Measurements from ENCODE around the gene PWP2. TPM values are rescaled to one million over a fixed set of nuclear protein-coding genes. Genes with fewer than 3 reads are reported as not detected.
"Not testable (repeated sequence)": the region's sequence is repeated elsewhere in the genome, so short reads cannot be mapped to it uniquely, and the experiment has no call there.

PWP2 gene
- 2.3 TPM for polyA plus RNA-seq (2013, experiment 1 of 2)
- polyA plus RNA-seq (2013, experiment 2 of 2), result 2.9 TPM

DNA sequence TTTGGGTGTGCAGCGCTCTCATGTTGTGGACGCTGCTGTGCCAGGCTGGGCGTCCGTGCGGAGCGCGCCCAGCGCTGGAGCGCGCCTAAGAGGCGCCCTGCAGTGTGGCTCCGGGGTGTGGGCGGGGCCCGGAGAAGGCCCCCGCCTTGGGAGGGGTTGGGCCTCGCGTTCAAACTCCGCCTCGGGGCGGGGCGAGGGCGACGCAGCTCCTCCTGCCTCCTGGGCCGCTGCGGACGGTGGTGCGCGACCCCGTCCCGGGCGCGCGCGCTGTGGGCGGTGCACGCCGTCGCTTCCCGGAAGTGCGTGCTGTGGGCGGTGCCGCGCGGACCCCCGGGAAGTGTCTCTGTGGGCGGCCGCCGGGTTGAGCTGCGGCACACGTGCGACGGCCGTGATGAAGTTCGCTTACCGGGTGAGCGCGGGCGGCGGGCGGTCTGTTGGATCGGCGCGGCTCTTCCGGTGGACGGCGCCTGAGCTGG lies at the start of gene PWP2:
Gene PWP2 (plus strand): TSS at position 374 of the 476 bp plus-strand sequence. CDS start 18 bp downstream, at position 392.
- H3K4me3 ChIP-seq (ENCODE audit: extremely low read depth, insufficient read depth, low read length, poor library complexity, severe bottlenecking), result peak within 1 kb of the TSS; percentile 16
- H3K9me3 ChIP-seq (ENCODE audit: control insufficient read depth, low read length); H3K36me3 ChIP-seq (ENCODE audit: control insufficient read depth, insufficient read depth, low read length); H3K4me1 ChIP-seq (ENCODE audit: control insufficient read depth, insufficient read depth, low read length, poor library complexity, severe bottlenecking); H3K27ac ChIP-seq (ENCODE audit: low read depth, low read length, severe bottlenecking): not testable (repeated sequence)
- WGBS, 2 experiments (ENCODE audit: insufficient coverage in 2 of 2), result no CpG with 5 or more reads among the region's 66 CpGs

DNA sequence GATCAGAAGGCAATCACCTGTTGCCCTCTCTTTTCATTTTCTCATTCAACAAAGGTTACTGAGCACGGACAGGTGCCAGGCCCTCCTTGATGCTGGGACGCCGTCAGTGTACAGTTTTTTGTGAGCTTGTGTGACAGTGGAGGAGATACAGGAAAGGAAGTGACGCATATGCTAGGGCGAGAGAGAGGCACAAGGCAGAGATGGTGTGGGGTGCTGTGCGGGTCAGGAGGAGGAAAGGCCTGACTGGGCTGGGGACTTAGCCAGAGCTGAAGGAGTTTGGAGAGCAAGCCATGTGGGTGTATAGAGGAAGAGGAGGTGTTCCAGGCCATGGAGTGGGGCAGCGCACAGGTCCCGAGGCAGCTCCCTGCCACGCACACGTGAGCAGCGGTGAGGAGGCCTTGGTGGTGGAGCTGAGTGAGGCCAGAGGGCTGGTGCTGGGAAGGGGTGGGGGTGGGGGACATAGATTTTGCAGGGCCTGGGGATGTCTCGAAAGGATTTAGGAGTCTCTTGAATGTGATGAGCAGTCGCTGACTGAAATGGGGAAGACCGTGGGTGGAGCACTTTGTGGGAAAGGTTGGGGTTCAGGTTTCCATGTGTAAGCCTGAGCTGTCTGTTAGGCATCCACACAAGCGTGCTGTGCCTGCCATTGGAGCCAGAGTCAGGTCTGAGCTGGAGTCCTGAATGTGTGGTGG lies 49.1 kb upstream of the PWP2 start:
- Histone ChIP-seq H3K9me3 (ENCODE audit: control insufficient read depth, low read length) (no peaks in the 10 kb centered on the region), H3K4me1 (ENCODE audit: control insufficient read depth, insufficient read depth, low read length, poor library complexity, severe bottlenecking) (peaks cover 21% of the 10 kb centered on the region), H3K27ac (ENCODE audit: low read depth, low read length, severe bottlenecking) (no peak overlapping the region), H3K4me3 (ENCODE audit: extremely low read depth, insufficient read depth, low read length, poor library complexity, severe bottlenecking) (no peak overlapping the region), H3K36me3 (ENCODE audit: control insufficient read depth, insufficient read depth, low read length) (peaks cover 70% of the 10 kb centered on the region)
- WGBS, 2 experiments (ENCODE audit: insufficient coverage in 2 of 2), result 90 to 96% methylated on average over 8 to 15 of the region's 15 CpGs

DNA sequence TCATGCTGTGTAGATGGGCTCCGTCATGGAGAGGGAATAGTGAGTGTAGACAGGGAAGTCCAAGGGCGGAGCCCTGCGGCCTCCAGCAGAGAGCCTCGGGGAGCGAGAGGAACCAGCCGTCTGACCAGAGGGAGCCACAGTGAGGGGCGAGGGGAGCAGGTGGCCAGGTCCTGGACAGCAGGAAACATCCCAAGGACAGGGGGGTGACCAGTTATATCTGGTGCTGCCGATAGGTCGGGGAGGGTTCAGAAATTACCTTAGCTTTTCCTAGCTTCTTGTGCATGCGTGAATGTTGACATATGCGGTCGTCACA lies 48.6 kb upstream of the PWP2 start:
- peaks cover 72% of the 10 kb centered on the region for H3K36me3 ChIP-seq (ENCODE audit: control insufficient read depth, insufficient read depth, low read length)
- 96 to 99% methylated on average over 11 to 12 of the region's 12 CpGs for WGBS, 2 experiments (ENCODE audit: insufficient coverage in 2 of 2)

DNA sequence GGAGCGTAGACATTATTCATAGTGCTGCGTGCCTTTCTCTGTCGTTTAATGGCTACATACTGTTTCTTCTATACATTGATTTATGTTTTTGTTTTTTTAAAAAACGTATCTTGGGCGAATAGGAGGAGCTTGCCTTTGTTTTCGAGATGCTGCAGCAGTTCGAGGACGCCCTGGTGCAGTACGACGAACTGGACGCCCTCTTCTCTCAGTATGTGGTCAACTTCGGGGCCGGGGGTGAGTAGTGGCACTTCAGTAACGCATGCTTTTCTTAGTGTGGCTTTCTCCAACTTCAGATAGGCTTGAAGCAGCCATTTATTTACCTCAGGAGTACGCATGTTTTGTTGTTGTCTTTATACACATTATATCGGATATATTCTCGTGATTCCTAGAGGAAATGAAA lies 48.2 kb upstream of the PWP2 start:
- peaks cover 73% of the 10 kb centered on the region for H3K36me3 ChIP-seq (ENCODE audit: control insufficient read depth, insufficient read depth, low read length)
- H3K9me3 ChIP-seq (ENCODE audit: control insufficient read depth, low read length), result no peaks in the 10 kb centered on the region
- peaks cover 14% of the 10 kb centered on the region for H3K4me1 ChIP-seq (ENCODE audit: control insufficient read depth, insufficient read depth, low read length, poor library complexity, severe bottlenecking)
- WGBS, 2 experiments (ENCODE audit: insufficient coverage in 2 of 2), result 90 to 96% methylated on average over 10 of the region's 17 CpGs
- no peak overlapping the region for H3K4me3 ChIP-seq (ENCODE audit: extremely low read depth, insufficient read depth, low read length, poor library complexity, severe bottlenecking)
- no peak overlapping the region for H3K27ac ChIP-seq (ENCODE audit: low read depth, low read length, severe bottlenecking)

More for the DNA sequence above, 48.6 kb upstream of the PWP2 start:
- no peak overlapping the region for H3K4me3 ChIP-seq (ENCODE audit: extremely low read depth, insufficient read depth, low read length, poor library complexity, severe bottlenecking)
- no peaks in the 10 kb centered on the region for H3K9me3 ChIP-seq (ENCODE audit: control insufficient read depth, low read length)
- H3K27ac ChIP-seq (ENCODE audit: low read depth, low read length, severe bottlenecking), result no peak overlapping the region
- peaks cover 18% of the 10 kb centered on the region for H3K4me1 ChIP-seq (ENCODE audit: control insufficient read depth, insufficient read depth, low read length, poor library complexity, severe bottlenecking)

DNA sequence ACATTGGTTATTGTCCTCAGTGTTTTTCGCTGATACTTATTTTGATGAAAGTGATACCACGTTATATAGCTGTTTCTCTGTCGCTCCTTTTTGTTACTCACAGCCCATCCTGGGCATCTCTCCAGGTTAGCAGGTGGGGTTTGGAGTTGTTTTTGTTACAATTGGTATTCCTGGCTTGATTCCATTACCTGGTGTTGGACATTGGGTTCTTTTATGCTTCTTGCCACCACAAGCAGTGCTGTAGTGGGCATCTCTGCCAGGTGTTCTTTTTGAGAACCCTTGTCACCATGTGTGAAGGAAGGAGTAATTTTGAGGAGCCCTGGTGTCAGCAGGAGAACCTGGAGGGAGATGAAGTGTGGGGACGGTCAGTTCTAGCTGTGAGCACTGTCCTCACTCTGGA lies 47.5 kb upstream of the PWP2 start:
- Histone ChIP-seq H3K36me3 (ENCODE audit: control insufficient read depth, insufficient read depth, low read length) (peaks cover 78% of the 10 kb centered on the region), H3K9me3 (ENCODE audit: control insufficient read depth, low read length) (no peaks in the 10 kb centered on the region), H3K4me3 (ENCODE audit: extremely low read depth, insufficient read depth, low read length, poor library complexity, severe bottlenecking) (no peak overlapping the region), H3K4me1 (ENCODE audit: control insufficient read depth, insufficient read depth, low read length, poor library complexity, severe bottlenecking) (peaks cover 7% of the 10 kb centered on the region), H3K27ac (ENCODE audit: low read depth, low read length, severe bottlenecking) (no peak overlapping the region)
- 100% methylated on average over 1 to 2 of the region's 4 CpGs for WGBS, 2 experiments (ENCODE audit: insufficient coverage in 2 of 2)

DNA sequence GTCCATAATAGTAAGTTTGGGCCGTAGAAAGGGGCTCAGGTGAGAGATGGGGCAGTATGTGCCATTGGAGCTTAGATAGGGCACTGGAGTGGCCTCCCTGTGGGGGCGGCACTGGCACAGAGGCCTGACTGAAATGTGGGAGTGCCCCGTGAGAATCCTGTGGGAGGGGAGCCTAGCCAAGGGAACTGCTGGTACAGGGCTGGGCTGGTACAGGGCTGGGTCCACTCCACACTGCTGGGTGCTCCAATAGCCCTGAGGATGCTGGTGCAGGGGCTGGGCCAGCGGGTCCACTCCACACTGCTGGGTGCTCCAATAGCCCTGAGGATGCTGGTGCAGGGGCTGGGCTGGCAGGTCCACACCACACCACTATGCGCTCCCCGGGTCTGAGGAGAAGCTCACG lies 44.8 kb upstream of the PWP2 start:
- no peak overlapping the region for H3K4me3 ChIP-seq (ENCODE audit: extremely low read depth, insufficient read depth, low read length, poor library complexity, severe bottlenecking)
- no peaks in the 10 kb centered on the region for H3K9me3 ChIP-seq (ENCODE audit: control insufficient read depth, low read length)
- H3K36me3 ChIP-seq (ENCODE audit: control insufficient read depth, insufficient read depth, low read length), result peaks cover 75% of the 10 kb centered on the region
- no peaks in the 10 kb centered on the region for H3K4me1 ChIP-seq (ENCODE audit: control insufficient read depth, insufficient read depth, low read length, poor library complexity, severe bottlenecking)
- H3K27ac ChIP-seq (ENCODE audit: low read depth, low read length, severe bottlenecking), result no peak overlapping the region
- WGBS, 2 experiments (ENCODE audit: insufficient coverage in 2 of 2), result 81 to 95% methylated on average over 5 to 7 of the region's 7 CpGs

DNA sequence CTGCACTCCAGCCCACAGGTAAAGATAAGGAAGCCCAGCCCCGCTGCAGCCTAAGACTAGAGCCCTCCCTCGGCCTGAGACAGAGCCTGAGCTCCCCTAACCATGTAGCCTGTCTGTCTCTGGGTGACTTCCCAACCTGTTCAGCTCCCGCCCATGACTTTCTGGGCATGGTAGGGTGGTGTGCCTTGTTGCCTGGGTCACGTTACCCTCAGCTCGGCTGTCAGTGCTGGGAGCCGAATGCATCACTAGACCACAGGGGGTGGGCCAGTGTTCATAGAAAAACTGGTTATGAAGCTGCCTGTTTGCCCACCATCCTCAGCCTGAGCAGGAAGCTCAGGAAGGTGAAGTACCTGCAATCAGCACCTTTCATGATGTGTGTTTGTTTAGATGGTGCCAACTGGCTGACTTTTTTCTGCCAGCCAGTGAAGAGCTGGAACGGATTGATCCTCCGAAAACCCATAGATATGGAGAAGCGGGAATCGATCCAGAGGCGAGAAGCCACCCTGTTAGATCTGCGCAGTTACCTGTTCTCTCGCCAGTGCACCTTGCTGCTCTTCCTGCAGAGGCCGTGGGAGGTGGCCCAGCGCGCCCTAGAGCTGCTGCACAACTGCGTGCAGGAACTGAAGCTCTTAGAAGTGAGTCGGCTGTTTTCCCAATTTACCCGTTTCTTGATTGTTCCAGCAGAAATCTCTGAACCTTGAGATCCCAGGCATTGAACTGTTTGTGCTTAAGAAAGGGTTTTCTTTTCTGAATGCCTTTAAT lies 43.9 kb upstream of the PWP2 start:
- Histone ChIP-seq H3K9me3 (ENCODE audit: control insufficient read depth, low read length) (no peaks in the 10 kb centered on the region), H3K36me3 (ENCODE audit: control insufficient read depth, insufficient read depth, low read length) (peaks cover 72% of the 10 kb centered on the region)
- 94 to 97% methylated on average over 19 of the region's 19 CpGs for WGBS, 2 experiments (ENCODE audit: insufficient coverage in 2 of 2)

DNA sequence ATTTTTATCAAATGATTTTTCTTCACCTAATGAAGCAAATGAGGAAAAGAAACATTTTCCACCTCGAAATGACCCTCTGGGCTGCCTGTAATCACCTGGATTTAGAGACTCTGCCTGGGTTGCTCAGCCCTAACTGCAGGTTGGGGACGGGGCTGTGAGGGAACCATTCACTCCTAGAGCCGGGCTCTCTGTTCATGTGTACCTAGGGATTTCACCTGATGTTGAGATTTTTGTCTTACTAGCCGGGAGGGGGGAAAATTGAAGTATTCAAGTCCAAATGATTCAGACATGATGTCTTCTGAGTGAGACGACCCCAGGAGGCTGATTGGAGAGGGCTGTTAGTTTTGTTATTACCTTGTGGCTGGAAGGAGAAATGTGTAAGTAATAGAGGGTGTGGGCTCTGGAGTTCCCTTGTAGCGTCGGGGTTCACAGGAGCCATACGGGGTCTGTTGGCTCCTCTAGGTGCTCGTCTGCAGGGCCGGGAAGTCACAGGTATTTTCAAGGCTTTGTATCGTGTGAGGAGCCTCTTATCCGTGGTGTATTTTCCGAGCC lies 42.3 kb upstream of the PWP2 start:
- peaks cover 66% of the 10 kb centered on the region for H3K36me3 ChIP-seq (ENCODE audit: control insufficient read depth, insufficient read depth, low read length)
- H3K9me3 ChIP-seq (ENCODE audit: control insufficient read depth, low read length), result no peaks in the 10 kb centered on the region
- H3K27ac ChIP-seq (ENCODE audit: low read depth, low read length, severe bottlenecking), result no peak overlapping the region
- H3K4me3 ChIP-seq (ENCODE audit: extremely low read depth, insufficient read depth, low read length, poor library complexity, severe bottlenecking), result no peak overlapping the region
- H3K4me1 ChIP-seq (ENCODE audit: control insufficient read depth, insufficient read depth, low read length, poor library complexity, severe bottlenecking), result no peaks in the 10 kb centered on the region
- WGBS, 2 experiments (ENCODE audit: insufficient coverage in 2 of 2), result 92 to 94% methylated on average over 12 to 13 of the region's 13 CpGs

More for the DNA sequence above, 43.9 kb upstream of the PWP2 start:
- H3K4me3 ChIP-seq (ENCODE audit: extremely low read depth, insufficient read depth, low read length, poor library complexity, severe bottlenecking), result no peak overlapping the region
- no peak overlapping the region for H3K27ac ChIP-seq (ENCODE audit: low read depth, low read length, severe bottlenecking)
- no peaks in the 10 kb centered on the region for H3K4me1 ChIP-seq (ENCODE audit: control insufficient read depth, insufficient read depth, low read length, poor library complexity, severe bottlenecking)

DNA sequence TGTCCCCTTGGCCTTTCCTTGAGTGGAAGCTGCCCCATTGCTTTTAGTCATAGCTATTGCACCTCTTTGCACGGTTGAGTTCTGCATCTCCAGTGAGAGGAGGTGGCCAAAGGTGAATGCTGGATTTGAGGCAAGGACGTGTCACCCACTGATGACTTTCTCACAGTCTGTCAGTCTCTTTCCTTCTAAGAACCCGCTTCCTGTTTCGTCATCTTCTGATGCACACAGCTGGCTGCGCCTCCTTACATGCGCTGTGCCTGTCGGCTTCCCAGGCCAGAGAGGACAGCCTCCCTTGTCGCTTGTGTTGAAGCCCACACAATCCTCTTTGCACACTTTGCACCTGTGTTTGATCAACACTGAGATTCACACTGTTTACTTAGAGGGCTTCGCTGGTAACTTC lies 41.8 kb upstream of the PWP2 start:
- Histone ChIP-seq H3K4me3 (ENCODE audit: extremely low read depth, insufficient read depth, low read length, poor library complexity, severe bottlenecking) (no peak overlapping the region), H3K36me3 (ENCODE audit: control insufficient read depth, insufficient read depth, low read length) (peaks cover 67% of the 10 kb centered on the region), H3K27ac (ENCODE audit: low read depth, low read length, severe bottlenecking) (no peak overlapping the region), H3K9me3 (ENCODE audit: control insufficient read depth, low read length) (no peaks in the 10 kb centered on the region), H3K4me1 (ENCODE audit: control insufficient read depth, insufficient read depth, low read length, poor library complexity, severe bottlenecking) (no peaks in the 10 kb centered on the region)
- 98% methylated on average over 7 to 8 of the region's 9 CpGs for WGBS, 2 experiments (ENCODE audit: insufficient coverage in 2 of 2)

DNA sequence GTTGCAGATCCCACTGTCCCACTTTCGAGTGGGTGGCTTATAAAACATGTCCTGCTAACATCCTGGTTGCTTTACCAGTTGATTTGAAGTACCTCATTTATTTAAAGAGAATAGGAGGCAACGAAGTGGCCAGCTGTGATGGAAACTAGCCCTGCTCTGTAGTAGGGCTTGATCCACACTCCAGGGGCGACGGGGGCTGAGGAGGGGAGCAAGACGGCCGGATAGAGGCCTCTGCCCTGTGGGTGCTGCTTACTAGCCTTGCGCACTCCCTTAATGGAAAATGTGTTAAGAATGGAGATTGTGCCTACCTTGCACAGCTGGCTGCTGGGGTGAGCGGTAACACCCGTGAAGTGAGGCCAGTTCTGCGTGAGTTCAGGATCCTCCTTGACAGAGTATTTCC lies 41.1 kb upstream of the PWP2 start:
- H3K36me3 ChIP-seq (ENCODE audit: control insufficient read depth, insufficient read depth, low read length), result peaks cover 72% of the 10 kb centered on the region
- no peak overlapping the region for H3K27ac ChIP-seq (ENCODE audit: low read depth, low read length, severe bottlenecking)
- H3K9me3 ChIP-seq (ENCODE audit: control insufficient read depth, low read length), result no peaks in the 10 kb centered on the region
- no peak overlapping the region for H3K4me3 ChIP-seq (ENCODE audit: extremely low read depth, insufficient read depth, low read length, poor library complexity, severe bottlenecking)
- H3K4me1 ChIP-seq (ENCODE audit: control insufficient read depth, insufficient read depth, low read length, poor library complexity, severe bottlenecking), result no peaks in the 10 kb centered on the region
- 88 to 93% methylated on average over 7 to 10 of the region's 10 CpGs for WGBS, 2 experiments (ENCODE audit: insufficient coverage in 2 of 2)
